Measurements from ENCODE around the gene ALDH1A2.

Gene ALDH1A2

DNA sequence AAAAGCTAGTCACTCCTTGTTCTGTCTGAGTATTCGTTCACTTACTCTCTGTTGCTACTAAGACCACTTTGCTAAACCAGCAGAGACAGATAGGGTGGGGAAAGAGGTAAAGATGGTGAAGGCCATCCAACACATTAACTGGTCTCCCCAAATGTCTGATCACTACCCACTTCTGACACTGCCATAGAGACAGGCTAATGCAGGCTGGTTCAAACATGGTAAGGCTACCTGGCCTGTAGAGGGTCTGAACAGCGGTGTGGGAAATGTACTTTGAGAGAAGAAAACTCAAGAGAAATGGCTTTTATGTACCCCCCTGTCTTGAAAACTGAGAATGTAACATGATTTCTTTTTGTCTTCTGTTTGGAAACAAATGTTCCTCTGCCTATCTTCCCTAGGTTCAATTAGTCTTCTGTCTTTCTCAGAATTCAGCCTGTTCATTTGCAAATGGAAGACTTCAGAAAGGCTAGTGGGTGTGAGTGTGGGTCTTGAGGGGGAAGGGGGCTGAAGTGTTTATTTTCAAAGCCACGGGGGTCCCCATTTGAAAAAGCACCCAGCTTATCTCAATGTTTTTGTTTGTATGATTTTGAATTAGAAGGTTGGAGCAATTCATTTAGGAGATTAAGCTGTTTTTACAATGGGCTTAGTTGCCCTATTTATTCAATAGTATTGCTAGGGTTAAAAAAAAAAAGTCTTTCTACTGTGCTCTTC, 15.8 kb downstream of the ALDH1A2 start:
- Histone ChIP-seq H3K4me3 (ENCODE audit: low read length) (no peak overlapping the region), H3F3A (ENCODE audit: control insufficient read depth, insufficient read depth) (no peaks in the 10 kb centered on the region), H3K79me2 (ENCODE audit: control insufficient read depth, low read length) (no peaks in the 10 kb centered on the region), H3K27me3 (ENCODE audit: control insufficient read depth, low read length) (peaks cover 21% of the 10 kb centered on the region), H4K20me1 (ENCODE audit: control insufficient read depth, insufficient read depth, low read depth, low read length) (no peaks in the 10 kb centered on the region), H3K4me2 (ENCODE audit: low read length) (no peak overlapping the region), H3K9me2 (replicated peaks; ENCODE audit: control insufficient read depth, low read length) (no peaks in the 10 kb centered on the region), H3K4me1 (ENCODE audit: control insufficient read depth, low read length) (no peaks in the 10 kb centered on the region), H3K27ac (ENCODE audit: low read depth, low read length) (no peak overlapping the region), H3K36me3 (ENCODE audit: control insufficient read depth, low read length) (no peaks in the 10 kb centered on the region), H3K9me3 (ENCODE audit: control insufficient read depth, insufficient read depth, low read length) (no peaks in the 10 kb centered on the region)
- TF ChIP-seq, protein P1, sequence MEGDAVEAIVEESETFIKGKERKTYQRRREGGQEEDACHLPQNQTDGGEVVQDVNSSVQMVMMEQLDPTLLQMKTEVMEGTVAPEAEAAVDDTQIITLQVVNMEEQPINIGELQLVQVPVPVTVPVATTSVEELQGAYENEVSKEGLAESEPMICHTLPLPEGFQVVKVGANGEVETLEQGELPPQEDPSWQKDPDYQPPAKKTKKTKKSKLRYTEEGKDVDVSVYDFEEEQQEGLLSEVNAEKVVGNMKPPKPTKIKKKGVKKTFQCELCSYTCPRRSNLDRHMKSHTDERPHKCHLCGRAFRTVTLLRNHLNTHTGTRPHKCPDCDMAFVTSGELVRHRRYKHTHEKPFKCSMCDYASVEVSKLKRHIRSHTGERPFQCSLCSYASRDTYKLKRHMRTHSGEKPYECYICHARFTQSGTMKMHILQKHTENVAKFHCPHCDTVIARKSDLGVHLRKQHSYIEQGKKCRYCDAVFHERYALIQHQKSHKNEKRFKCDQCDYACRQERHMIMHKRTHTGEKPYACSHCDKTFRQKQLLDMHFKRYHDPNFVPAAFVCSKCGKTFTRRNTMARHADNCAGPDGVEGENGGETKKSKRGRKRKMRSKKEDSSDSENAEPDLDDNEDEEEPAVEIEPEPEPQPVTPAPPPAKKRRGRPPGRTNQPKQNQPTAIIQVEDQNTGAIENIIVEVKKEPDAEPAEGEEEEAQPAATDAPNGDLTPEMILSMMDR (IDR thresholded peaks at IDR 0.05; ENCODE audit: low read depth, low read length, poor library complexity, severe bottlenecking) = no peak
- no peak for TF ChIP-seq EZH2phosphoT487 (IDR thresholded peaks at IDR 0.05; ENCODE audit: borderline replicate concordance, low read length)

DNA sequence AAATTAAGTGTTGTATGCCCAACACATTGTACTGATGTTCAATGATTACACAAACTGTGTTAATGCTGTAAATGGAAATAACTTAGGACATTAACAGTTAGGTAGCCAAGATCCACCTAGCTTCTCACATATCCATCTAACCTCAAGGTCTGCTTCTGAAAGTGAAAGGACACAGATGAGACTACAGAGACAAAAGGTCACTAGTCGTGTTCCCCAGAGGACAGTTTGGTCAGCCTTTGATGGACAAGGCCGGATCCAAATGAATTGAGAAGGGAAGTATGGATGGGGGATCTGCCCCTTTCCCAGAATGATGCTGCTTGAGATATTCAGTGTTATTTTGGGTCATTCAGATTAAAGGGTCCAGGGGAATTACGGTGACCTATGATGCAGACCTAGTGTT, 17.2 kb downstream of the ALDH1A2 start:
- TF ChIP-seq, protein P1 (IDR thresholded peaks at IDR 0.05; ENCODE audit: low read depth, low read length, poor library complexity, severe bottlenecking) = no peak
- TF ChIP-seq EZH2phosphoT487 (IDR thresholded peaks at IDR 0.05; ENCODE audit: borderline replicate concordance, low read length) = no peak
- Histone ChIP-seq H3K36me3 (ENCODE audit: control insufficient read depth, low read length) (no peaks in the 10 kb centered on the region), H3K9me3 (ENCODE audit: control insufficient read depth, insufficient read depth, low read length) (no peaks in the 10 kb centered on the region), H3K4me1 (ENCODE audit: control insufficient read depth, low read length) (no peaks in the 10 kb centered on the region), H3K9me2 (replicated peaks; ENCODE audit: control insufficient read depth, low read length) (no peaks in the 10 kb centered on the region), H3F3A (ENCODE audit: control insufficient read depth, insufficient read depth) (no peaks in the 10 kb centered on the region), H3K4me2 (ENCODE audit: low read length) (no peak overlapping the region), H3K27ac (ENCODE audit: low read depth, low read length) (no peak overlapping the region), H3K27me3 (ENCODE audit: control insufficient read depth, low read length) (peaks cover 10% of the 10 kb centered on the region), H3K79me2 (ENCODE audit: control insufficient read depth, low read length) (no peaks in the 10 kb centered on the region), H3K4me3 (ENCODE audit: low read length) (no peak overlapping the region), H4K20me1 (ENCODE audit: control insufficient read depth, insufficient read depth, low read depth, low read length) (no peaks in the 10 kb centered on the region)

DNA sequence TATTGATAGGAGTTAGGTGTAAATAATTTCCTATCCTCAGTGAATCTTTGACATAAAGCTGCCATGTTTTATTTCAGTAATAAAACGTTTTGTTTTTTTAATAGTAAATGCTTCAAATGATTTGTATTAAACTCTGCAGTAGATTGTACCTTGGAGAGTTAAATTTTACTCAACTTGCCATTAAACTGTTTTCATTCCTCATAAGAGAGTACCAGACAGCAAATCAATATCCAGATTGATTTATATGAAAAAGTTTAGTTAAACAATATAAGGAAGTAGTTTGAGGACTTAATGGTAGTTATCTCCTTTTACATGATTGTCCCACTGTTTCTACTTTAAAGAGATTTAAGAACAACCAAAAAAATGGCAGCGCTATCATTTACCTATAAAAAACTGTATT, 18.4 kb downstream of the ALDH1A2 start:
- Histone ChIP-seq H3K36me3 (ENCODE audit: control insufficient read depth, low read length) (no peaks in the 10 kb centered on the region), H3K27me3 (ENCODE audit: control insufficient read depth, low read length) (peaks cover 9% of the 10 kb centered on the region), H3K27ac (ENCODE audit: low read depth, low read length) (no peak overlapping the region), H3K4me1 (ENCODE audit: control insufficient read depth, low read length) (no peaks in the 10 kb centered on the region), H3F3A (ENCODE audit: control insufficient read depth, insufficient read depth) (no peaks in the 10 kb centered on the region), H3K79me2 (ENCODE audit: control insufficient read depth, low read length) (no peaks in the 10 kb centered on the region), H3K4me3 (ENCODE audit: low read length) (no peak overlapping the region), H3K9me2 (replicated peaks; ENCODE audit: control insufficient read depth, low read length) (no peaks in the 10 kb centered on the region), H4K20me1 (ENCODE audit: control insufficient read depth, insufficient read depth, low read depth, low read length) (no peaks in the 10 kb centered on the region), H3K9me3 (ENCODE audit: control insufficient read depth, insufficient read depth, low read length) (no peaks in the 10 kb centered on the region), H3K4me2 (ENCODE audit: low read length) (no peak overlapping the region)
- no peak for TF ChIP-seq EZH2phosphoT487 (IDR thresholded peaks at IDR 0.05; ENCODE audit: borderline replicate concordance, low read length)
- TF ChIP-seq, protein P1 (IDR thresholded peaks at IDR 0.05; ENCODE audit: low read depth, low read length, poor library complexity, severe bottlenecking) = no peak
